Astrocyte of the cerebellum (primary cell): ENCODE data around the gene STAG1.
"Not testable (repeated sequence)": the region's sequence is repeated elsewhere in the genome, so short reads cannot be mapped to it uniquely, and the experiment has no call there.

Source experiments
- DNase-seq: peaks from one replicate; pipeline ENCODE4 v3.0.0-alpha.2; 2011; ENCODE audit warnings: low read depth
- H3K4me3 ChIP-seq: 2 replicates; pipeline ENCODE4 v1.5.1; 2011; ENCODE audit warnings: mild to moderate bottlenecking, low read depth, low read length, moderate library complexity
- in situ Hi-C: cut with HindIII; loops from 2 replicates; pipeline ENCODE4 v1.10.0; 2017; ENCODE audit warnings: low sequenced_read_pairs
- TF ChIP-seq, protein P1 (sequence below): IDR thresholded peaks from 2 replicates; pipeline ENCODE4 v1.5.1; 2012; ENCODE audit warnings: low read length, low read depth, moderate library complexity, mild to moderate bottlenecking; ENCODE audit errors: missing control alignments

Gene STAG1

DNA sequence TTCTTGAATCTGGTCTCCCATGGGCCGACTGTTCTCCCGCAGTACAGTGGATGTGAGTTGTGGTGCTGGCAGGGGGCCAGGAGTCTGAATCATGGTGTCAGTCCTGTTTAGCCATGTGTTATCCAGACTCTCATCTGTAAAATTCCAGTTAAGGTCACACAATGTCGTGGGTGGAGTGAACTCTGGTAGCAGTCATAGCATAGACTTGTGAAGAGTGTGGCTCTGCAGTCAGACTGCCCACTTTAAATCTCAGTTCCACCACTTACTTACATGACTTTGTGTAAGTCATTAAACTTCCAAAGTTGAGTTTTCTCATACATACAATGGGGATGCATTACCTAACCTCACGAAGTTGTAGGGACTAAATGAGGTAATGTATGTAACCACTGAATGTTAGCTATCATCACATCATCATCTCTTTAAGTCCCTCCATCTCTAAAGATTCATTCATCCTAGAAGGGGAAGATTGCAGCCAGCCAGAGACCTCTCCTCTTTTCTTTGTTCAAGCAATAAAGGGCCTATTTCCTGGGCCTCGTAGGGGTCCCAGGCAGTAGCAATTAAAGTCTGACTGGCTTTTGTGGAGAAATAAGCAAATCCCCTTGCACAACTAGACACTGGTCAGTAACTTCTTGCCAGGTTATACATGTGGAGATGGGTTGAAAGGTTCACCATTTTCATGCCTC is 408.2 kb downstream of the STAG1 start:
- H3K4me3 ChIP-seq, result no peak overlapping the region
- DNase-seq, result peak; percentile 73
- TF ChIP-seq, protein P1, sequence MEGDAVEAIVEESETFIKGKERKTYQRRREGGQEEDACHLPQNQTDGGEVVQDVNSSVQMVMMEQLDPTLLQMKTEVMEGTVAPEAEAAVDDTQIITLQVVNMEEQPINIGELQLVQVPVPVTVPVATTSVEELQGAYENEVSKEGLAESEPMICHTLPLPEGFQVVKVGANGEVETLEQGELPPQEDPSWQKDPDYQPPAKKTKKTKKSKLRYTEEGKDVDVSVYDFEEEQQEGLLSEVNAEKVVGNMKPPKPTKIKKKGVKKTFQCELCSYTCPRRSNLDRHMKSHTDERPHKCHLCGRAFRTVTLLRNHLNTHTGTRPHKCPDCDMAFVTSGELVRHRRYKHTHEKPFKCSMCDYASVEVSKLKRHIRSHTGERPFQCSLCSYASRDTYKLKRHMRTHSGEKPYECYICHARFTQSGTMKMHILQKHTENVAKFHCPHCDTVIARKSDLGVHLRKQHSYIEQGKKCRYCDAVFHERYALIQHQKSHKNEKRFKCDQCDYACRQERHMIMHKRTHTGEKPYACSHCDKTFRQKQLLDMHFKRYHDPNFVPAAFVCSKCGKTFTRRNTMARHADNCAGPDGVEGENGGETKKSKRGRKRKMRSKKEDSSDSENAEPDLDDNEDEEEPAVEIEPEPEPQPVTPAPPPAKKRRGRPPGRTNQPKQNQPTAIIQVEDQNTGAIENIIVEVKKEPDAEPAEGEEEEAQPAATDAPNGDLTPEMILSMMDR, result no peak
- in situ Hi-C loops, result no loop called here

DNA sequence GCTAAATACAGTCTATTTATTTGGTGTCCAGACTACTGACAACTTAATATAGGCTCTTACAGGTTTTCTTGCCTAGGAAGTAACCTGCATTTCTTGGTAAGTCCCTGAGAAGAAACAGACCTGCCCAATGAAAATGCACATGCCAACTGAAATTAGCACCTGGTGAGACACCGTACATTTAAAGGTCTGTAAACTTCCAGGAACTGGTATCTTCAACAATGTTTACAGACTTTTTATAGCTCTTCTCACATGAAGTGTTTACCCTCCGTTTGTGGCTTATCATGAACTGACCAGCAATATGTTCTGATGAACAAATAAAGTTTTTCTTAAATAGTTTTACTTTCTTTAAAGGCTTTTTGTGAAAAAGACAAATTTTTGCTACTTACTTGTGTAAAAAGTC is 408.7 kb downstream of the STAG1 start:
- H3K4me3 ChIP-seq, result no peak overlapping the region
- no peak for DNase-seq
- in situ Hi-C loops, result no loop called here
- TF ChIP-seq, protein P1, result no peak

DNA sequence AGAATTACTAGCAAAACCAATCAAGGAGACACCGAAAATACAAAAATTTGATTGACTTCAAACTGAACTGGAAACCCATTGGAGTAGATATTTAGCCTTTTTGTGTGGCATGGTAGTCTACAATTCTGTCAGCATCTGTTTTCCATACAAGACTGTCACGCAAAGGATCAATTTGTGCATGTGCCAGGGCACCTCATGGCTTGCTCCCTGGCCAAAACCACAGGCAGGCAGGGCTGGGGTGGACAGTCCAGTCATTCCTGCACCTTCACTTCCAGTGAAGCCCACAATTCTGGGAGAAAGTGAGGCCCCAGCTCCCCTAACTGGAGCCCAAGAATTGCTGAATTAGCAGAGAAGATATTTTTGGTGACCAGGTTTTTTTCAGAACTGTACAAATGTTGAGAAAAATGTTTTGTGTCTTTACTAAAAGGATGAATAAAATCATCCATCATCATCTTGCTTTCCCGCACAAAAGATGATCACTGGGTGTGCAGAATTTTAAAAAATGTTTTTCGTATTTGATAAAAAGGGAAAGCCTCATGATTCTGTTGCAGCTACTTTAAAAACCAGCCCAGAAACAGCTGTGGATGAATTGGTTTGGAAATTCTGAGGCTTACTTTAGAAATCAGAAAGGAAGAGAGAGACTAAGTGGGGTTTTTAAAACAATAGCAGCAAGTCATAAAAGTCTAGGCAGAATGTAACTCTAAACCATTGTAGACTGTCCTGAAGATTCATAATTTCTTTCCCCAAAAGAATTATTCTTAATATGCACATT is 415.7 kb downstream of the STAG1 start:
- TF ChIP-seq, protein P1, result no peak
- DNase-seq, result peak; percentile 29
- in situ Hi-C loops, result no loop called here
- H3K4me3 ChIP-seq, result no peak overlapping the region

DNA sequence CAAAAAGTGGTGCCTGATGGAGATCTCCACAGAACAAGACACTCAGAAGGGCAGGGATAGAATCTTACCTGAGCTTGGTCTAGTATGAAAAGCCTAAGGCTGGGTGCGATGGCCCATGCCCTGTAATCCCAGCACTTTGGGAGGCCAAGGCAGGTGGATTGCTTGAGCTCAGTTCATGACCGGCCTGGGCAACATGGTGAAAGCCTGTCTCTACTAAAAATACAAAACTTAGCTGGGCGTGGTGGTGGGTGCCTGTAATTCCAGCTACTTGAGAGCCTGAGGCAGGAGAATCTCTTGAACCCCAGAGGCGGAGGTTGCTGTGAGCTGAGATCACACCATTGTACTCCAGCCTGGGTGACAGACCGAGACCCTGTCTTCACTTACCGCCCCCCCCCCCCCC is 417.5 kb downstream of the STAG1 start:
- in situ Hi-C loops, DNase-seq, H3K4me3 ChIP-seq: not testable (repeated sequence)

DNA sequence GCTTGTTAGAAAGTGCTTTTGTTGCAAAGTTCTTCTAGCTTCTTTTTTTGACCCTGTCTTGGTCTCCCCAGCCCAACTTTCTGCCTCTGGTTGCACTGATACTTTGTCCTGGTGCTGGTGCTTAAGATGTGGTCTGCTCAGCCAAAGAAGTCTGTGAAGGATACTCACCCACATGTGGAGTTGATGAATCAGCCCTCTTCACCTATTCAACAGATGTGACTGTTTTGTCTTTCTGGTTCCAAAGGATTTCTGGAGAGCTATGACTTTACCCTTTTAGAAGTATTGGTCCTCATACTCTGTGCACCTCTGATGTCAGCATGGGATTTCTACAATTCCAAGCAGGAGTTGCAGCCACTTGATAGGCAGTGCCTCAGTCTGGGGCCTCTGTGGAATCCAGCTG is 418.0 kb downstream of the STAG1 start:
- TF ChIP-seq, protein P1, result no peak
- in situ Hi-C loops, result no loop called here
- DNase-seq, result no peak
- H3K4me3 ChIP-seq, result no peak overlapping the region

DNA sequence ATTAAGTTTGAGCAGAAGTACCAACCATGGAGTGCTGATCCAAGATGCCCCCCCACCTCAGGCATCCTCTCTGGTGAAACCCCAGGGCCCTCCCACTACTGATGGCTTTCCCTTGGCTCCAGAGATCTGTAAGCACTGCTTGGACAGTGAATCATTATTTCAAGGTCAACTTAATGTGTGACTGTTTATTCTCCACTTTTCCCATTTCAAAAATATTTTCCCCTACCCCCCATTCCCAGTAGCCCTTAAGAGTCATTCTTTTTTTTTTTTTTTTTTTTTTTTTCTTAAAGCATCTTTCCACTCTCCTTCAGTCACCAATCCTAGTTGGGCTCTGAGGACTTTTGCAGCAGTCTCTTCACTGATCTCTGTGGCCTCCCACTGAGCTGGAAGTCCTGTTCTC is 419.4 kb downstream of the STAG1 start:
- TF ChIP-seq, protein P1, result no peak
- no peak overlapping the region for H3K4me3 ChIP-seq
- no peak for DNase-seq
- in situ Hi-C loops, result no loop called here

DNA sequence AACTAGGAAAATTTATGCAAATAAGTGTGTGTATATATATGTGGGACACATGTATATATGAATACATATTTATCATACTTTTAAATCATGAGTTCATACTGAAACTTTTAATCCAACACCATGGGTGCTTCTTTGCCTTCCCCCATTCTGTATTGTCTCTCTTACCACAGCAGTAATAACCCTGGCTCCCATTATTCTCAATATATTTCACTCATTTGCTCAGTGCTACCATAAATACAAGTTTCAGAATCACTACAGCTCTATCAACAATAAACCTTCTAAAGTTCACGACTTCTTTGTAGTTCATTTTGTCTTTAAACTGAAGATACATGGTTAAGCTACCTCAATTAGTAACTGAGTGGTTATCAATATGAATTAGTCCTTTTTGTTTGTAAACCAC is 419.9 kb downstream of the STAG1 start:
- in situ Hi-C loops, result no loop called here

More for the DNA sequence above, 419.9 kb downstream of the STAG1 start:
- DNase-seq, result no peak
- no peak overlapping the region for H3K4me3 ChIP-seq
- TF ChIP-seq, protein P1, result no peak
